Liver (tissue), 9 donors: ENCODE measurements around the gene GABRD. TPM values are rescaled to one million over a fixed set of nuclear protein-coding genes. Genes with fewer than 3 reads are reported as not detected.

Experiments used
- DNase-seq: peaks from one replicate; pipeline ENCODE4 v3.0.0-alpha.2; 2017; ENCODE audit warnings: low spot score
- H3K27ac ChIP-seq, 2 donors: one replicate each; pipeline ENCODE4 v1.7.0; 2013; ENCODE audit warnings: inconsistent platforms in 2 of 2, low read length in 2 of 2, control low read depth in 1 of 2, low read depth in 1 of 2, mild to moderate bottlenecking in 1 of 2
- H3K27me3 ChIP-seq, 4 donors: one replicate each; pipeline versions ENCODE4 v1.6.1 to v1.7.0; 2013; ENCODE audit warnings: low read length in 3 of 4, inconsistent platforms in 1 of 4, mild to moderate bottlenecking in 1 of 4, moderate library complexity in 1 of 4; ENCODE audit not compliant: control insufficient read depth in 4 of 4, insufficient read depth in 4 of 4
- H3K36me3 ChIP-seq, 4 donors: one replicate each; pipeline versions ENCODE4 v1.6.1 to v1.7.0; 2013; ENCODE audit warnings: low read length in 3 of 4, mild to moderate bottlenecking in 3 of 4, low read depth in 1 of 4, moderate library complexity in 1 of 4; ENCODE audit not compliant: control insufficient read depth in 4 of 4, insufficient read depth in 3 of 4
- H3K4me1 ChIP-seq, 4 donors: one replicate each; pipeline versions ENCODE4 v1.6.1 to v1.7.0; 2013; ENCODE audit warnings: low read length in 3 of 4, mild to moderate bottlenecking in 3 of 4, moderate library complexity in 1 of 4; ENCODE audit not compliant: control insufficient read depth in 4 of 4, insufficient read depth in 4 of 4
- H3K4me3 ChIP-seq, 3 donors: one replicate each; pipeline versions ENCODE4 v1.6.1 to v1.7.0; 2013; ENCODE audit warnings: low read length in 3 of 3, control low read depth in 1 of 3, low read depth in 1 of 3, mild to moderate bottlenecking in 1 of 3
- H3K9ac ChIP-seq, 2 donors: one replicate each; pipeline ENCODE4 v1.7.0; 2013; ENCODE audit warnings: low read length in 2 of 2, mild to moderate bottlenecking in 2 of 2, moderate library complexity in 2 of 2, control low read depth in 1 of 2, low read depth in 1 of 2
- H3K9me3 ChIP-seq, 4 donors: one replicate each; pipeline versions ENCODE4 v1.6.1 to v1.7.0; 2013; ENCODE audit warnings: low read length in 3 of 4; ENCODE audit not compliant: control insufficient read depth in 4 of 4
- ATF3 ChIP-seq: IDR thresholded peaks from 2 replicates; pipeline ENCODE4 v1.6.1; 2016; ENCODE audit warnings: antibody characterized with exemption
- CTCF ChIP-seq: fragments of 150-350 bp; IDR thresholded peaks from 2 replicates; pipeline ENCODE4 v1.5.1; 2017; ENCODE audit warnings: improper control_type of control experiment, low read depth, low read length; ENCODE audit not compliant: missing input control
- EGR1 ChIP-seq, 2 donors: IDR thresholded peaks; 2 replicates each; pipeline ENCODE4 v1.6.1; 2016 to 2018; ENCODE audit warnings: antibody characterized with exemption in 2 of 2, low read depth in 2 of 2
- HNF4A ChIP-seq, 2 donors: conservative IDR thresholded peaks; 2 replicates each; pipeline ENCODE4 v1.6.1; 2016; ENCODE audit warnings: antibody characterized with exemption in 2 of 2, mild to moderate bottlenecking in 2 of 2
- JUND ChIP-seq, 2 donors: IDR thresholded peaks; 2 replicates each; pipeline ENCODE4 v1.6.1; 2016; ENCODE audit warnings: antibody characterized with exemption in 2 of 2
- MAX ChIP-seq: IDR thresholded peaks from 2 replicates; pipeline ENCODE4 v1.6.1; 2016; ENCODE audit warnings: antibody characterized with exemption
- NR2F2 ChIP-seq: IDR thresholded peaks from 2 replicates; pipeline ENCODE4 v1.6.1; 2016; ENCODE audit warnings: antibody characterized with exemption
- RAD21 ChIP-seq, 2 donors: IDR thresholded peaks; 2 replicates each; pipeline ENCODE4 v1.6.1; 2016; ENCODE audit warnings: antibody characterized with exemption in 2 of 2, mild to moderate bottlenecking in 2 of 2
- REST ChIP-seq: IDR thresholded peaks from 2 replicates; pipeline ENCODE4 v1.6.1; 2016; ENCODE audit warnings: antibody characterized with exemption, mild to moderate bottlenecking
- SP1 ChIP-seq: IDR thresholded peaks from 2 replicates; pipeline ENCODE4 v1.6.1; 2018; ENCODE audit warnings: antibody characterized with exemption, mild to moderate bottlenecking
- TAF1 ChIP-seq: conservative IDR thresholded peaks from 2 replicates; pipeline ENCODE4 v1.6.1; 2016; ENCODE audit warnings: antibody characterized with exemption, mild to moderate bottlenecking
- YY1 ChIP-seq: IDR thresholded peaks from 2 replicates; pipeline ENCODE4 v1.6.1; 2016; ENCODE audit warnings: antibody characterized with exemption, mild to moderate bottlenecking
- ZBTB33 ChIP-seq: IDR thresholded peaks from 2 replicates; pipeline ENCODE4 v1.6.1; 2016; ENCODE audit warnings: antibody characterized with exemption
- WGBS: extraction: QIAGEN DNeasy Blood & Tissue Kit; methylation state at CpG from one replicate; pipeline ENCODE4 v1.1.7; 2013; 5-methylcytosine and 5-hydroxymethylcytosine counted together
- polyA plus RNA-seq, 2 donors: library from polyadenylated mRNA; stranded (reverse) in 1 of 2; unstranded in 1 of 2; fragments of 200-250 nt in 1 of 2; fragments of >200 nt in 1 of 2; fragmentation: Nextera tagmentation in 1 of 2; extraction: Ambion mirVana in 1 of 2; gene quantifications; one replicate each; pipeline versions ENCODE4 v1.2.1 to v1.2.3, GENCODE V29; 2013 to 2015
- total RNA-seq, 2 donors: library from RNA; depleted of rRNA; stranded (reverse); fragments of >200 nt; gene quantifications; one replicate each; pipeline ENCODE4 v1.2.3, GENCODE V29; 2014
- donor health status: healthy.
- donor health status: healthy.
- donor health status: healthy.
- donor health status: healthy.
- donor health status: healthy.

Gene GABRD
- total and polyA plus RNA-seq, 4 donors = 0.29 TPM; not detected in 3

GRCh38 chr1:1996207-1996651 lies 22.9 kb upstream of the GABRD start:
- WGBS = 65% methylated on average over 12 of the region's 12 CpGs

GRCh38 chr1:1997576-1997975 lies 21.6 kb upstream of the GABRD start:
- 82% methylated on average over 6 of the region's 6 CpGs for WGBS
- no peaks in the 10 kb centered on the region for H3K4me1 ChIP-seq
- H3K27ac ChIP-seq = no peak overlapping the region
- TF ChIP-seq RAD21 (IDR thresholded peaks at IDR 0.05) (no peak), YY1 (no peak), EGR1 (IDR thresholded peaks at IDR 0.05; ENCODE audit: low read depth in 2 of 2) (no peak), SP1 (no peak), REST (no peak), HNF4A (conservative IDR thresholded peaks at IDR 0.05) (no peak), ATF3 (no peak), NR2F2 (no peak), CTCF (no peak), TAF1 (no peak), ZBTB33 (no peak)
- H3K4me3 ChIP-seq = no peak overlapping the region
- H3K9me3 ChIP-seq = no peaks in the 10 kb centered on the region
- no peaks in the 10 kb centered on the region for H3K36me3 ChIP-seq
- H3K9ac ChIP-seq = no peak overlapping the region
- no peak for DNase-seq
- H3K27me3 ChIP-seq = no peaks in the 10 kb centered on the region

More at GRCh38 chr1:1996207-1996651, 22.9 kb upstream of the GABRD start:
- H3K27me3 ChIP-seq = no peaks in the 10 kb centered on the region
- no peaks in the 10 kb centered on the region for H3K4me1 ChIP-seq
- DNase-seq = no peak
- H3K9me3 ChIP-seq = no peaks in the 10 kb centered on the region
- no peak overlapping the region for H3K9ac ChIP-seq
- no peak overlapping the region for H3K4me3 ChIP-seq
- H3K36me3 ChIP-seq = no peaks in the 10 kb centered on the region
- no peak overlapping the region for H3K27ac ChIP-seq
- TF ChIP-seq TAF1 (no peak), HNF4A (conservative IDR thresholded peaks at IDR 0.05) (no peak), JUND (IDR thresholded peaks at IDR 0.05) (no peak), REST (no peak), MAX (no peak)
